ENCODE data around the gene RABAC1.
"Not testable (repeated sequence)": the region's sequence is repeated elsewhere in the genome, so short reads cannot be mapped to it uniquely, and the experiment has no call there.

The RABAC1 gene

GRCh38 chr19:41944336-41944735 lies 14.8 kb downstream of the RABAC1 start:
- DNase-seq, result no peak

GRCh38 chr19:41941410-41942202 lies 17.5 kb downstream of the RABAC1 start:
- DNase-seq, result no peak

GRCh38 chr19:41940731-41941409 lies 18.3 kb downstream of the RABAC1 start:
- DNase-seq, result no peak

DNA sequence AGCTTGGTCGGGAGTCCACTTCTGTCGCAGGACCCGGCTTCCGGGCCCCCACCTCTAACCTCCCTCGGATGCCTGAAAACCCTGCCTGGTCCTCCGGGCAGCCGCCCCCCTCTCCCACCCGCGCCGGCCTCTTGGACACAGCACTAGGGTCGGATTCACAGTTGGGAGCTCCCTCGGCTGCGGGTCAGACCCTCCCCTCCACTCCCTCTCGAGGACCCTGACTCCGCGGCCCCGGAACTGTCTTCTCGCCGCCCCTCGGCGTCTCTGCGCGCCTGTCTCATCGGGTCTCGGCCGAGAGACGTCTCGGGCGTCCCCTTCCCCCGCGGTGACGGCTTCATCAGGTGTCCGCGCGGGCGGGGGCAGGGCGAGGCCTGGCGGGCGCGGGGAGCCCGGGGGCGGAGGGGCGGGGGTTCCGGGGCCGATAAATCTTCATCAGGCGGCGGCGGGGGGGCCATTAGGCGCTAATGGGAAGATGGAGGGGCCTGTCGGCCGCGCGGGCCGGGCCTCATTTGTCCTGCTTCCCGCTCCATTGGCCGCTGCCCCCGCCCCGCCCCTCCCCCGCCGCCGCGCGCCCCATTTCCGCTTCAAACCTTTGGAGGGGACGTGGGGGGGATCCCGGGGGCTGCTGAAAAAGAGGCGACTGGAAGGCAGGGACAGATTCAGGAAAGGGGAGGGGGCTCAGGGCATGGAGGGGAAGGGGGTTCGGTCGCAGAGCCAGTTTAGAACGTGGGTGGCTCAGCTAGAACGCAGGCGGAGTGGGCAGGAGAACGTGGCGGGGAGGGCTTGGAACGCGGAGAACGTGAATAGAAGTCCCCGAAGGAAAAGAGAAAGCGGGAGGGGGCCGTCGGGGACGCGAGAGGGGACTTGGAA lies 19.0 kb downstream of the RABAC1 start:
- peak in 3 of 4 experiments; percentile 20 to 57 (median 45) for DNase-seq

GRCh38 chr19:41939209-41939608 lies 19.9 kb downstream of the RABAC1 start:
- DNase-seq, result not testable (repeated sequence)

DNA sequence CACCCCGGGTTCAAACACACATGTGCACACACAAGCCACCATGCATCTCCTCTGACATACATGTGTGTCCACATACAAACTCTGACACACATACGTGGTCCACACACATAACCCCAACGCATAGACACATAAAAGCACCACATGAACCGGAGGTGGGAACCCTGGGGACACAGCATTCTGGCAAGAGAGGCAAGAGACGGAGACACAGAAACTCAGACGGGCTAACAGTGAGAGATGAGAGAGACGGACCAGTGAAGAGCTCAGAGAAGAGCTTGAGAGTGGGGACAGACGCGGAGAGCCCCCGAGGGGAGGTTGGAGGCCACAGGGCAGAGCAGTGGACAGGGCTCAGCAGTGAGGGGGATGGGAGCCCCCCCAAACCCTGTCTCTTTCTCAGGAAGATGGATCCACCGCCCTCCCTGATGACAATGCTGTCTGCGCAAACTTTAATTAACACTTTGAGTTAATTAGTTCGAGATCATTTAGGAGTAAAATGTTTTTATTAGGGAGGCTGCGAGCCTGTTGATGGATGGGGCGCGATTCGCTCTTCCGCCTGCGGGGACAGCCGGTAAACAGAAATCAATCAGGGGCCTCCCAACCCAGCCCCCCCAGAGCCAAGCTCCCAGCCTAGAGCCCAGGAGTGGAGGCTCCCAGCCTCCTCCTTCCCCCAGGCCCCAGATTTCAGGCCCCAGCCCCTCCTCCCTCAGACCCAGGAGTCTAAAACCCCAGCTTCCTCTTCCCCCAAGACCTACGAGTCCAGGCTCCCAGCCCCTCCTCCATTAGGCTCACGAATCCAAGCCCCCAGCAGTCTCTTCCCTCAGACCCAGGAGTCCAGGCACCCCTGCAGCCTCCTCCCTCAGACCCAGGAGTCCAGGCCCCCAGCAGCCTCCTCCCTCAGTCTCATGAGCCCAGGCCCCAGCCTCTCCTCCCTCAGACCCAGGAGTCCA lies 21.3 kb downstream of the RABAC1 start:
- no peak for DNase-seq

- no peak for DNase-seq
Observed at GRCh38 chr19:41936961-41937360, 22.2 kb downstream of the RABAC1 start.

DNA sequence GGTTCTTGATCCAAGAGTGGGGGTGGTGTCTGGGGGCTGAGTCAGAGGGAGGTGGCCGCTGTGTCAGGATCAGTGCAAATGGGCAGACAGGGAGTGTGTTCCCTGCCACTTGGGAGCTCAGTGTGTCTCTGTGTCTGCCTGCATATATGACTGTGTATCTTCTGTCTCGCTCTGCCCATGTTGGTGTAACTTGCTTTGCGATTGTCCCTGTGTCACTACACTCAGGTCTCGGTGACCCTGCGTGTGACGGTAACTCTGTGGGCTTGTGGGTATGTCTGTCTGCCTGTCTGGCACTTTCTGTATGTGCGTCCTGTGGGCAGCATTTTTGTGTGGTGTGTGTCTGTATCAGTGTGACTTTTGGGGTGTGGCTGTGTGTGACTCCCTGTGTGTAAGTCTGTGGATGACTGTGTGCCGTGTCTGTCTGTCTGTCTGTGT lies 22.7 kb downstream of the RABAC1 start:
- DNase-seq, result no peak

DNA sequence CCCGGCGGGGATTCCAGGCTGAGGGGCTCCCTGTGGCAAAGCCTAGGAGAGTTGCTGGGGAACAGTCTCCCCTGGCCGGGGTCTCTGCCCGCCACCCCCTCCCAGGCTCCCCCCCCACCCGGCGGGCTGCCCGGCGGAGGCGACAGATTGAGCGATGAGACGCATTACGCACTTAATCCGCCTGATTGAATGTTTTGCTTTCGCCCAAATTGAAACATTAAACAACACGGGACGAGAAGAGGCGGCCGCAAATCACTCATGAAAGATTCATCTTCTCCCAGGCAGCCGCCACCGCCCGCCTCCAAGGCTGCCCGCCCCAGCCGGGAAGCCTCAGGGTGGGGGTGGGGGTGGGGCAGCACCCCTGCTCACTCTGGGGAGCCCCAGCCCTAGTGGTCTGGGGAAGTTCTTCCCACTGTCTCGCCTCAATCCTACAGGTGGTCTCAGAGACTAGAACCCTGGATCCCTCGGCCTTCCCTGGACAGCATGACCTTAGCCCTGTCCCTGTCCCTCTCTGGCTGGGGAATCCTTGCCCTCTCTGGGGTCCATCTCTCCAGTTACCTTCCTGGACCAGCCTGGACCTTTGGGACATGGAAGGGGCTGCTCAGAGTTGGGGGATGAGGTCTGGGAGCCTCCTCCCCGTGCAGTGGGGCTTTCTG lies 23.2 kb downstream of the RABAC1 start:
- DNase-seq, result no peak

- peak; percentile 72 to 86 (median 83) for DNase-seq
Observed at GRCh38 chr19:41934849-41935374, 24.2 kb downstream of the RABAC1 start.

DNA sequence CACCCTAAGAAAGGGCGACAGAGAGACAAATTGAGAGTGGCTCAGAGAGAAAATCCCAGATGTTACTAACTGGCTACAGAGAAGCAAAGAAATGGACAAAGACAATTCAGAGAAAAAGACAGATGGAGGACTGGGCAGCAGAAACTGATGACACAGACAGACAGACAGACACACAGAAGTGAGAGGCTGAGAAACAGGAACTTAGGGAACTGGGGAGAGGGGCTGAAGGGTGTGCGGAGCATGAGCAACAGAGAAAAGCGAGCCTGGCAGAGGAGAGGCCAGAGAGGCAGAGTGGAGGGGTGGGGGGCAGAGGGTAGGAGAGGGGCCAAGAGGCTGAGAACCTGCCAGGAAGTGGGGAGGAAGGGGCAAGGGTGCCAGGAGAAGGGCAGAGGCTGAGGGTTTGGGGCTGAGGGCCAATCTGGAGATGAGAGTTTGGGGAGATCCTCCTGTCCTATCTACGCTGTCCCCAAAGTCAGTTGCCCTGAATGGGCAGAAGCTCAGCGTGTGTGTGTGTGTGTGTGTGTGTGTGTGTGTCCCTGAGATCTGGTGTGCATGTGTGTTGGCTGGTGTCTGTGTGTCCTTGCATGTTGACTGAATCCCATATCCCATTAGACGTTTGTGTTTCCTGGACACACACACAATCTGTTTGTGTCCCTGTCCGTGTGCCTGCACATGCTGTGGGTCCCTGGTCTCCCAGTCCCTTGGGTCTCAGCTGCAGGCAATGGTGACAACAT lies 25.3 kb downstream of the RABAC1 start:
- peak in 1 of 4 experiments; percentile 35 for DNase-seq

DNA sequence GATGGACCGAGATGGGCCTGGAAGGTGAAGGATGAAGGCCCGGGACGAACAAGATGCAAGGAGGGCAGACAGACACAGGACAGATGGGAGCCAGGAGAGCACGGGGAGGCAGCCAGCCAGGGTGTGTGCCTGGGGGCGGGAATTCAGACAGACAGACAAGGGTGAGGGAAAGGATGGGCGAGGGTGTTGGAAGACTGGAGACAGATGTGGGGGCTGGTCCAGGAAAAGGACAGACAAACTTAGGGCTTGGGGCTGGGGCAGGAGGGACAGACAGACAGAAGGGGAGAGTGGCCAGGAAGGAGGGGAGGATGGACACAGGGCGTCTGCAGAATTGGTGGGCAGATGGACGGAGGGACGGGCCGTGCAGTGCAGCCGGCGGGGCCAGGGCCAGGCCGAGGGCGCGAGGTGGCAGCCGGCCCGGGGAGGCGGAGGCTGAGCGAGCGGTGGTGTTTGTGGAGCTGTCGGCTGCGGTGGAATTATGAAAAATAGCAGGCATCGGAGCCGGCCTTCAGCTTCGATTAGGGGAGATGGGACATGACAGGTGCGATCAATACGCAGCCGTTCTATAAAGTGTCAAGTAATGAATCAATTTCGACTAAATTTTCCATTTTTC lies 26.3 kb downstream of the RABAC1 start:
- no peak for DNase-seq

GRCh38 chr19:41932259-41932719 lies 26.8 kb downstream of the RABAC1 start:
- no peak for DNase-seq

- DNase-seq, result peak in 1 of 4 experiments; percentile 47
Observed at GRCh38 chr19:41930926-41931592, 28.1 kb downstream of the RABAC1 start.

GRCh38 chr19:41930322-41930722 lies 28.8 kb downstream of the RABAC1 start:
- DNase-seq, result no peak

- no peak for DNase-seq
Observed at GRCh38 chr19:41929536-41930071, 29.5 kb downstream of the RABAC1 start.

DNA sequence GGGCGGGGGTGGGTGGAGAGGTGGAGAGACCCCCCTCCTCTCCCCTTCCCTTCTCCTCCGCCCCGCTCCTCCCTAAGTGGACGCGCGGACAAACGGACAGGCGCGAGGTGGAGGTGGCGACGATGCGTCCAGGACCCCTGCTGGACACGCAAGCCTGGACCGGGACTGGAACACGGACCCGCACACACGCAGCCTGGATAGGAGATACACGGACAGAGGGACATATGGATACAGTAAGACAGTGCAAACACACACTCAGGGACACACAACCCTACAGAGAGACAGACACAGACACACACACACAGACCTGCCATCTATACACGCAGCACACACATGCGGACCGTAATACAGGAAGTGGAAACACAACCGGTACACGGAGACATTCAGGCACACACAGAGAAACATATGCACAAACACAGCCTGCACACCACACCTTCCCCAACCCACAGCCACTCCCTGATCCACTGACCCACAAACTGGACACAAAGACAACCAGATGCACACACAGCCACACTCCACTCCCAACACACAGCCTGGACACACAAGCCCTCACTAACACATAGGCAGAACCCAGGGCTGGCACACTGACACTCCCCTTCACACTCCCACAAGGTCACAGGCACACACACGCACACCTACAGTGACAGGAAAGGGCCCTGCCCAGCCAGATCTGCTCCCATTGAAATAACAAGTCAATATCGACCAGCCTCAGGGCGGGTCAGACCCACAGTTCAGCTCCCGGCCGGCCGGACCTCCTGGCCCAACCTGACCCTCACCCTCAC lies 30.2 kb downstream of the RABAC1 start:
- DNase-seq, result peak in 1 of 4 experiments; percentile 17

DNA sequence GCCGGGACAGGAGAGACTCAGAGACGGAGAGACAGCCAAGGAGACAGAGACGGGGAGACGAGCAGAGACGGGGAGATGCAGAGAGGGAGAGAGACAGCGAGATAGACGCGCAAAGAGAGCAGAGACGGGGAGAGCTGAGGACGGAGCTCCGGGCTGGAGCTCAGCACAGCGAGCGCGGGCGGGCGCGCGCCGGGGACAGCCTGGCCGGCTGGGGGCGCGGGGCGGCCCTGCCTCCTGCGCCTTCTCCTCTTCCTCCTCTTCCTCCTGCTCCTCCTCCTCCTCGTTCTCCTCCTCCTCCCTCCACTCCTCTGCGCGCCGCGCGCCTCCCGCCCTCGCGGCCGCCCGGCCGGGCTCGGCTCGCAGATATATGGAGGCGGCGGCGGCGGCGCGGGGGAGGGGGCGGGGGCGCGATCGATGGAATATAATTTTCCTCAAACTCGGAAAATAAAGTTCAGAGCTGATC lies 30.9 kb downstream of the RABAC1 start, which contains the start of gene ERFL:
Gene ERFL (minus strand): TSS at position 229 of the 463 bp plus-strand sequence. CDS start 15,530 bp downstream, outside the sequence.
- DNase-seq, result peak in 3 of 4 experiments; percentile 19 to 53 (median 43)
